Activated CD4-positive, alpha-beta T cell treated with anti-CD3 and anti-CD28 coated beads, Interleukin-2, amount 10 ng/mL, durations not matched to agents 24 days and 14 days (primary cell): Measurements from ENCODE around the gene GPBP1. TPM values are rescaled to one million over a fixed set of nuclear protein-coding genes. Genes with fewer than 3 reads are reported as not detected.

Source experiments
- DNase-seq: peaks from one replicate; pipeline ENCODE4 v3.0.0; 2022
- H3K27ac Mint-ChIP-seq: one replicate; pipeline ENCODE4 v1.8.0; 2022; ENCODE audit warnings: mild to moderate bottlenecking, mixed read lengths
- H3K27me3 Mint-ChIP-seq: one replicate; pipeline ENCODE4 v1.8.0; 2022; ENCODE audit warnings: mixed read lengths
- H3K36me3 Mint-ChIP-seq: one replicate; pipeline ENCODE4 v1.8.0; 2022; ENCODE audit warnings: low read depth, mild to moderate bottlenecking, mixed read lengths
- H3K4me1 Mint-ChIP-seq: one replicate; pipeline ENCODE4 v1.8.0; 2021; ENCODE audit warnings: mixed read lengths
- H3K4me3 Mint-ChIP-seq: one replicate; pipeline ENCODE4 v1.8.0; 2022; ENCODE audit warnings: mild to moderate bottlenecking, moderate library complexity, mixed read lengths
- H3K9me3 Mint-ChIP-seq: one replicate; pipeline ENCODE4 v1.8.0; 2021; ENCODE audit warnings: mixed read lengths
- intact Hi-C: fragments of 100-400 bp; cut with micrococcal nuclease; formaldehyde crosslinking; loops from one replicate; pipeline ENCODE4 v1.15.1; 2023
- total RNA-seq: library from RNA; stranded (reverse); gene quantifications from 2 replicates; pipeline ENCODE4 v1.2.3, GENCODE V29; 2022

GPBP1 gene
- total RNA-seq, 1 donor from 2014 or later: 86.7 TPM

DNA sequence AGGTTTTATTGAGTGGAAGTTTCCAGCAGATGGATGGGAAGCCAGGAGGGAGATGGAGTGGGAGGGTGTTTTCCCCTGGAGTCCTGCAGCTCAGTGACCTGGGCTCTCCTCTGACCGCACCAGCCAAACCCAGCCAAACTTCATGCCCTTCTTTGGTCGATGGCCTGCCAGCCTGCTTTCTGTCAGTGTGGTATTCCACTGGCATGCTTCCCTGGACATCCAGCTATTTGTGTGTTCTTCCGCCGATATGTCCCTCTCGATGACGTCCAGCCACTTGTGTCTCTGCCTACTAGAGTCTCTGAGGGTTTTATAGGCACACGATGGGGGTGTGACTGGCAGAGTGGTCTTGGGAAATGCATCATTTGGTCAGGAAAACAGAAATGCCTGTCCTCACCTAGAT is 33.8 kb downstream of the GPBP1 start:
- no peaks in the 10 kb centered on the region for H3K27me3 Mint-ChIP-seq

DNA sequence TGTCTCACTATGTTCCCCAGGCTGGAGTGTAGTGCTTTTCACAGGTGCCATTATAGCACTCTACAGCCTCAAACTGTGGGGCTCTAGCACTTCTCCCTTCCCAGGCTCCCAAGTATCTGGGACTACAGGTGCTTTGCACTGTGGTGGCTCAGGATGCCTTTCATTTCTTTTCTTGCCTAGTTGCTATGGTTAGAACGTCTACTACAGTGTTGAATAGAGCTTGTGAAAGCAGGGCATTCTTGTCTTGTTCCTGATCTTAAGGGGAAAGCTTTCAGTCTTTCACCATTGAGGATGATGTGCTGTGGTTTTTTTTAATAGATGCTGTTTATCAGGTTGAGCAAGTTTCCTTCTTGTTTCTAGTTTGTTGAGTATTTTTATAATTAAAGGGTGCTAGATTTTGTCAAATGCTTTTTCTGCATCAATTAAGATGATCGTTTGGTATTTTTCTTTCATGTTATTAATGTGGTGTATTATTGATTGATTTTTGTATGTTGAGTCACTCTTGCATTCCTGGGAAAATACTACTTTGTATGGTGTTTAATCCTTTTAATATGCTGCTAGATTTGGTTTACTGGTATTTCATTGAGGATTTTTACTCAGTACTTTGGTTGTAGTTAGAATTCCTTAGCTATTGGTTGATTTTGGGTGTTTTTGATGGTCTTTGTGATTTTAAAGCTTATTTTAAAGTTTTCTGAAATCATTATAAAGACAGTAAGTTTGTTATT is 35.6 kb downstream of the GPBP1 start:
- H3K27ac Mint-ChIP-seq: peak overlapping the region; percentile 67
- H3K9me3 Mint-ChIP-seq: no peaks in the 10 kb centered on the region
- H3K4me1 Mint-ChIP-seq: peaks cover 45% of the 10 kb centered on the region
- no peaks in the 10 kb centered on the region for H3K27me3 Mint-ChIP-seq
- DNase-seq: no peak
- no peak overlapping the region for H3K4me3 Mint-ChIP-seq
- intact Hi-C loops: no loop called here
- peaks cover 38% of the 10 kb centered on the region for H3K36me3 Mint-ChIP-seq

More for the DNA sequence above, 33.8 kb downstream of the GPBP1 start:
- H3K9me3 Mint-ChIP-seq: no peaks in the 10 kb centered on the region
- H3K4me1 Mint-ChIP-seq: peaks cover 44% of the 10 kb centered on the region
- H3K4me3 Mint-ChIP-seq: no peak overlapping the region
- H3K27ac Mint-ChIP-seq: no peak overlapping the region
- intact Hi-C loops: no loop called here
- no peak for DNase-seq
- H3K36me3 Mint-ChIP-seq: peaks cover 34% of the 10 kb centered on the region

DNA sequence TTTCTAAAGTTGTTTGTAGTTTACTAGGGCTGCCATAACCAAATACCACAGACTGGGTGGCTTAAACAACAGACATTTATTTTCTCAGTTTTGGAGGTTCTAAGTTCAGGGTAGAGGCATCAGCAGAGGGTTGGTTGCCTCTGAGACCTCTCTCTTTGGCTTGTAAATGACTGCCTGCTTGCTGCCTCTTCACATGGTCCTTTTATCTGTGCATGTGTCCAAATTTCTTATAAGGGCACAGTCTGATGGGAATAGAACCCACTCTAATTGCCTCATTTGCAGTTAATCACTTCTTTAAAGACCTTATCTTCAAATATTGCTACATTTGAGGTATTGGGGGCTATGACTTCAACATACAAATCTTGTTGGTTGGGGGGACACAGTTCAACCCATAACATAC is 36.8 kb downstream of the GPBP1 start:
- Mint-ChIP-seq H3K4me3 (no peak overlapping the region), H3K27ac (peak overlapping the region; percentile 62), H3K4me1 (peaks cover 47% of the 10 kb centered on the region), H3K9me3 (no peaks in the 10 kb centered on the region), H3K27me3 (no peaks in the 10 kb centered on the region), H3K36me3 (peaks cover 43% of the 10 kb centered on the region)
- intact Hi-C loops: no loop called here
- peak; percentile 50 for DNase-seq

DNA sequence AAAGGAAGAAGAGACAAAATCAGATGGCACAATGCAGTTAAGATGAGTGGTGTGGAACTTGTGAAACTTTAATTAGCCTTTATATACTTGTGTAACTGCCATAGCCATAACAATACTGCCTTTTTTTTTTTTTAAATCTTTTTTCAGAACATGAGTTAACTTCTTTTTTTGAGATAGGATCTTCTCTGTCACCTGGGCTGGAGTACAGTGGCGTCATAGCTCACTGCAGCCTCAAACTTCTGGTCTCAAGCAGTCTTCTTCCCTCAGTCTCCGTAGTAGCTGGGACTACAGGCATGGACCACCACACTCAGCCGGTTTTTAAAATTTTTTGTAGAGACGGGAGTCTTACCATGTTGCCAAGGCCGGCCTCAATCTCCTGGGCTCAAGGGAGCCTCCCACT is 37.2 kb downstream of the GPBP1 start:
- Mint-ChIP-seq H3K4me1 (peaks cover 51% of the 10 kb centered on the region), H3K9me3 (no peaks in the 10 kb centered on the region), H3K27ac (peak overlapping the region; percentile 62), H3K36me3 (peaks cover 47% of the 10 kb centered on the region), H3K27me3 (no peaks in the 10 kb centered on the region), H3K4me3 (no peak overlapping the region)
- intact Hi-C loops: no loop called here
- DNase-seq: peak; percentile 51

DNA sequence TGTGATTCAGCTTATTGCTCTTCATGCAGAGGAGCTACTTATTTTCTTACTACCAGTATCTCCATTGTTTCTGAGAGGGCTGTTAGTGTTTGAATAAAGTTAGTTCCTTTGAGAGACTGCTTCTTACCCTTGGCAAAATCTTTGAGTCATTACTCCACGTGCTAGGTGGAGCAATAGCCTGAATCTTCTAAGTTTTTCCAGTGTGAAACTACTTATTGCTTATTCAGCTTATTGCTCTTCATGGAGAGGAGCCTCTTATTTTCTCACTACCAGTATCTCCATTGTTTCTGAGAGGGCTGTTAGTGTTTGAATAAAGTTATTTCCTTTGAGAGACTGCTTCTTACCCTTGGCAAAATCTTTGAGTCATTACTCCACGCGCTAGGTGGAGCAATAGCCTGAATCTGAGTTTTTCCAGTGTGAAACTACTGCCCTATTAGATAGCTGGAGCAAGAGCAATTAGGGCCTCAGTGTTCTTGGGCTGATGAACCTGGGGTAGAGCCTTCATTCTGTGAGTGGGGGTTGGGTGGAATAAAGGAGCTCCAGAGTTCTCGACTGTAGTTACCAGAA is 41.9 kb downstream of the GPBP1 start:
- intact Hi-C loops: no loop called here
- H3K4me3 Mint-ChIP-seq: no peak overlapping the region

DNA sequence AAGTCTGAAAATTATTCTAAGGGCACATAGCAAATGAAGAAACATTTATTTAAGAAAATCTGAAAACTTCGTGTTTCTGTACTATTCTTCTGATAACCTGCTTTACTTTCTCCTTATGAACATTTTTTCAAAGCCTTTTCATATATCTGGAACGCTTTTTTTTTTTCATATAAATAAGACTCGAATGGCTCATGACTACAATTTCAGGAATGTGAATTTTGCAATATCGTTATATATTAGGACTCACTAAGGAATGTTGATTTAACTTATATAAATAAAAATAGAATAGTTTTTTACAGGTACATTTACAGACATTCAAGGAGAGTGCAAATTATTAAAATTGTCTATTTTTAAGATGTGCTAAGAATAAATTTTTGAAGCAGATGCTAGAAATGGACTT is 42.9 kb downstream of the GPBP1 start:
- no peak for DNase-seq
- Mint-ChIP-seq H3K4me1 (peaks cover 34% of the 10 kb centered on the region), H3K27ac (no peak overlapping the region), H3K4me3 (no peak overlapping the region), H3K36me3 (peaks cover 32% of the 10 kb centered on the region), H3K9me3 (no peaks in the 10 kb centered on the region), H3K27me3 (no peaks in the 10 kb centered on the region)
- intact Hi-C loops: no loop called here

More for the DNA sequence above, 41.9 kb downstream of the GPBP1 start:
- H3K27ac Mint-ChIP-seq: peak overlapping the region; percentile 75
- no peaks in the 10 kb centered on the region for H3K27me3 Mint-ChIP-seq
- peaks cover 34% of the 10 kb centered on the region for H3K36me3 Mint-ChIP-seq
- H3K9me3 Mint-ChIP-seq: no peaks in the 10 kb centered on the region
- H3K4me1 Mint-ChIP-seq: peaks cover 39% of the 10 kb centered on the region
- DNase-seq: peak; percentile 44

DNA sequence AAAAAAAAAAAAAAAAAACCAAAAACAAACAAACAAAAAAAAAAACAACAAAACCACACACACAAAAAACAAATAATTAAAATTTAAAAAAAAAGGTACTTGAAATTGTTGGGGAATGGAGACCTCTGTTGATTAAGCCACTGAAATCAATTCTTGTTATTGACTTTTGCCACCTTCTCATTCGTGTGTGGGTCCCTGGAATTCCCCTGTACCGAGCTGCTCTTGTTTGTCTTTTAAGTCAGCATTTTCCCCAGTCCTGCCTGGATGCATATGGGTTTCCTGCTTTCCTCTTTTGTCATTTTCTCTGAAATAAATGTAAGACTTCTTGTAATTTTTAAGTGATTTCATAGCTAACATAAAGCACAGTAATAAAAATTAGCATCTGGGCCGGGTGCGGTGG is 45.5 kb downstream of the GPBP1 start:
- Mint-ChIP-seq H3K4me3 (no peak overlapping the region), H3K36me3 (peaks cover 33% of the 10 kb centered on the region), H3K27me3 (no peaks in the 10 kb centered on the region), H3K9me3 (no peaks in the 10 kb centered on the region), H3K27ac (peak overlapping the region; percentile 65), H3K4me1 (peaks cover 30% of the 10 kb centered on the region)
- intact Hi-C loops: no loop called here
- peak; percentile 58 for DNase-seq

DNA sequence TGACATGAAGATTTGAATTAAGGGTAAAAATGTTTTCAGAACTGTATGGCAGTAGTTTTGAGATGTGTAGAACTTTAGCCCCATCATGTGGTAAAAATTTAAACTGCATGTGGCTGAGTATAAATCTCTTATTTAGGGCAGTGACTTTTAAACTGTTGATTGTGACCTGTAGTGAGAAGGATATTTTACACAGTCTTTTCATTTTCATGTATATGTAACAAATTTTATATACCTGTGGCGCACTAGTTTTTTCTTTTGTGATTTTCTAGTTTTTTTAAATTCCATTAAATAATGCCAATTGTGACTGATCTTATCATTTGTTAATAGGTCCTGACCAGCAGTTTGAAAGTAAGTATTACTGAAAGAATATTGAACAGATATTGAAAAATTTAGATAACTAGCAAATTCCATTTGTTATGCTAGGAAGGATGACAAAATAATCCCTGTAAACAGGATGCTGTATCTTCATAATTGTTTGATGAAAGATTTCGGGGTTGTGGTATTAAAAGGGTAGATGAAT is 47.2 kb downstream of the GPBP1 start:
- peaks cover 25% of the 10 kb centered on the region for H3K36me3 Mint-ChIP-seq
- no peak overlapping the region for H3K4me3 Mint-ChIP-seq
- H3K9me3 Mint-ChIP-seq: no peaks in the 10 kb centered on the region
- H3K27ac Mint-ChIP-seq: peak overlapping the region; percentile 2
- H3K4me1 Mint-ChIP-seq: peaks cover 21% of the 10 kb centered on the region
- peak; percentile 86 for DNase-seq
- no peaks in the 10 kb centered on the region for H3K27me3 Mint-ChIP-seq
- intact Hi-C loops: loop anchor here (1.0 to 2.0 kb wide), 5 partner anchors 48 to 320 kb away; partner anchors contain the start of gene SETD9

DNA sequence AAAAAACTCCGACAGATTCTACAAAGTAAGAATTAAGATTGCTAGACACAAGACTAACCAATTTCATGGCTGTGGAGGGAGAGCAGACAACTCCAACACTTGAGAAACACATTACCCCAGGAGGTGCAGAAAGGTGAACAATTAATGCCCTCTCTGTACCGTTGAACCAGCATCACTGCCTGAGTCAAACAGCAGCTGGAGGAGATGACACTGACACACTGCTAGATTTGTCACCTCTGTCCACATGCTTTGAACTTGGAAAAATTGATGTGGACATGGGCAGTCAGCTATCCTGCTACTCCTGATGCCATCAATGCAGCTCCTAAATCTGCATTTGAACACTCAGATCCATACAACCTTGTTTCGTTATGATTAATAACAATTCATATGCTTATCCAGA is 51.7 kb downstream of the GPBP1 start:
- DNase-seq: peak; percentile 34
- H3K36me3 Mint-ChIP-seq: peaks cover 30% of the 10 kb centered on the region
- H3K27ac Mint-ChIP-seq: no peak overlapping the region
- intact Hi-C loops: no loop called here
- H3K4me1 Mint-ChIP-seq: peaks cover 7% of the 10 kb centered on the region
- no peaks in the 10 kb centered on the region for H3K27me3 Mint-ChIP-seq
- H3K9me3 Mint-ChIP-seq: no peaks in the 10 kb centered on the region
- no peak overlapping the region for H3K4me3 Mint-ChIP-seq

DNA sequence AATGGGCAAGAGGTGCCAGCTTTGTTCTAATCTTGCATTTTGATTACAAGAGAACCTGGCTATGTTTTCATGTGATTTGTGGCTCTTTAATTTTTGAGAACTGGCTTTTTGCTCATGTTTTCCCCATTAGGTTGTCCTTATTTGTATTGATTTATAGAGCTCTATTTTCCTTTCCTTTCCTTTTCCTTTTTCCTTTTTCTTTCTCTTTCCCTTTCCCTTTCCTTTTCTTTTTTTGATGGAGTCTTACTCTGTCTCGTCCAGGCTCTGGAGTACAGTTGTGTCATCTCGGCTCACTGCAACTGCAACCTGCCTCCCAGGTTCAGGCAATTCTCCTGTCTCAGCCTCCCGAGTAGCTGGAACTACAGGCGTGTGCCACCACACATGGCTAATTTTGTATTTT is 55.5 kb downstream of the GPBP1 start:
- Mint-ChIP-seq H3K4me3 (no peak overlapping the region), H3K27ac (no peak overlapping the region), H3K4me1 (peaks cover 23% of the 10 kb centered on the region), H3K27me3 (no peaks in the 10 kb centered on the region), H3K9me3 (no peaks in the 10 kb centered on the region), H3K36me3 (peaks cover 53% of the 10 kb centered on the region)
- DNase-seq: peak; percentile 48
- intact Hi-C loops: no loop called here

DNA sequence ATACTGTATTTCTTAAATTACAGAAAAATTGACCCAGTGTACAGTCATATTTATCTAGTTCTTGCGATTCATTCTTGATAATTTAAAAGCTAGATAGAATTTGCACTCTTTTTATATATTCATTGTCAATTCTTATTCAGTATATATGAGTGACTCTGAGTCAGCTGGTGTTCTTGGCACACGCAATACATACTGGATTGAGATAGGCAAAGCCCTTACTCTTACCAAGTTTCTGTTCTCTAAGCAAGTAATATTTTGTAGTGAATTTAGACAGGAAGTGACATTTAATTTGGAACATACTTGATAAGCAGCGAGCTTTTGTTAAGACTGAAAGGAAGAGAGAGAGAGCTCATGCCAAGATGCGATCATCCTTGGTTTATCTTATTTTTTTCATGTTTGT is 57.7 kb downstream of the GPBP1 start:
- Mint-ChIP-seq H3K4me3 (no peak overlapping the region), H3K27me3 (no peaks in the 10 kb centered on the region), H3K36me3 (peaks cover 57% of the 10 kb centered on the region), H3K9me3 (no peaks in the 10 kb centered on the region), H3K4me1 (peaks cover 22% of the 10 kb centered on the region), H3K27ac (peak overlapping the region; percentile 74)
- intact Hi-C loops: no loop called here
- DNase-seq: peak; percentile 26

DNA sequence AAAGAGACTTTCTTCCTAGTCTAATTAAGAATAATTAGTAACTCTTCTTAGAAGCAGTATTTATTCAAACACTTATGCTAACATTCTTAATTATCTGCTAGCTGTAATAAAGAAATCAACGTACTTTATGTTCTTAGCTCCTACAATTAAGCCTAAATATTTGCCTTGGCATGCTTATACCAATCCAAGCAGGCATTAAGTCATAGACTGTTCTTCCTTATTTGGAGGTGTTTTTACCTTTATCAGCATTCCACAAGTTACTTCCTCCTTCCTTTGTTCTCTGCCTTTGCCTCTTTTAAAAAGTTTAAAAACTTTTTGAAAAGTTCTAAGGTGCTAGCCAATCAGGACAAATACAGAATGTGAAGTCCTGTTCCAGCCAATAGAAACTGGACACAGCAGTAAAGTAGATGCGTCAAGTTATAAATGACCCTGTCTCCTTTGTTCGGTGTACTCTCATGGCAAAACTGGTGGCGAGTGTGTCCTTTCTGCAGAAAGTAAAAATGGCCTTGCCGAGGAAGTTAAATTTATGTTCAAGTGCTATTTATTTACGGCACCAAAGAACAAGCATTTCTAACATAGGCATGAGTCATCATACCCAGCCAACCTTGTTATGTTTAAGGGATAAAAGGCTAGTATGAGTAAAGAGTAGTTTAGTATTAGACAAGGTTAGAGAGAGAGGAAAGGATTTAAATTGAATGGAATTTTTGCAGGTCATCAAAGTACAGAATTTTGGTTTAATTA is 58.6 kb downstream of the GPBP1 start:
- peaks cover 25% of the 10 kb centered on the region for H3K4me1 Mint-ChIP-seq
- no peak overlapping the region for H3K4me3 Mint-ChIP-seq
- peak overlapping the region; percentile 74 for H3K27ac Mint-ChIP-seq
- DNase-seq: peak; percentile 40
- H3K36me3 Mint-ChIP-seq: peaks cover 64% of the 10 kb centered on the region
- intact Hi-C loops: no loop called here
- no peaks in the 10 kb centered on the region for H3K27me3 Mint-ChIP-seq
- no peaks in the 10 kb centered on the region for H3K9me3 Mint-ChIP-seq

DNA sequence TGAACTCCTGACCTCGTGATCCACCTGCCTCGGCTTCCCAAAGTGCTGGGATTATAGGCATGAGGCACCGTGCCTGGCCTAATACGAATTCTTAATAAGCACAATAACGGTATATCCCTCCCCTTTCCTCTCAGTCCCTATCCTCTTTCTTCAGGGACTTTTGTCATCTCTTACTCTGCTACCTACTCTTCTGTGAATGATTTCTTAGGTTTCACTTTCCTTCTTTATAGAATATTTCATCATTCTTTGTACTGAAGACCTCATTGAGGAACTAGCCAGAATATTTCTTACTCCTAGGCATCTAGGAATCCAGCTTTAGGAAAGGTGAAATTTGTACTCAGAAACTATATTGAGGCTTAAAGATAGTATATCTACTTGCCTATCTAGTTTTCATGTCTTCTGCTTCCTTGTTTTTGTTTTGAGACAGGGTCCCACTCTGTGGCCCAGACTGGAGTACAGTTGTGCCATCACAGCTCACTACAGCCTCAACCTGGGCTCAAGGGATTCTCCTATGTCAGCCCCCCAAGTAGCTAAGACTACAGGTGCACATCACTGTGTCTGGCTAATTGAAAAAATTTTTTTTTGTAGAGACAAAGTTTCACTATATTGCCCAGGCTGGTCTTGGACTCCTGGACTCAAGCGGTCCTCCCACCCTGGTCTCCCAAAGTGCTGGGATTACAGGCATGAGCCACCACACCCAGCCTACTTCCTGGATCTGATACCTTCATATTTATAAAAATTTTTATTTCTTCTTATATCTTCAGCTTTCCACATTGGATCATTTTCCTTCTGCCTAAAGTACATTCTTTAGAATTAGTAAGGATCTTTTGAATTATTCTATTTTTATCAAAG is 69.7 kb downstream of the GPBP1 start:
- no peaks in the 10 kb centered on the region for H3K9me3 Mint-ChIP-seq
- H3K4me3 Mint-ChIP-seq: no peak overlapping the region
- H3K27me3 Mint-ChIP-seq: no peaks in the 10 kb centered on the region
- peaks cover 53% of the 10 kb centered on the region for H3K36me3 Mint-ChIP-seq
- intact Hi-C loops: no loop called here
- peak overlapping the region; percentile 66 for H3K27ac Mint-ChIP-seq
- peaks cover 21% of the 10 kb centered on the region for H3K4me1 Mint-ChIP-seq
- no peak for DNase-seq
